GM10248 (cell line): Measurements from ENCODE around the gene ANKH.
A peak's percentile ranks its signal among the peaks of the same experiment; 100 is the strongest.

Source experiments
- CTCF ChIA-PET: fragments of 300-600 bp; sonication (Branson Sonifier 250); formaldehyde crosslinking; extraction: SDS; loops from one replicate; lab custom pipeline; 2021; ENCODE audit warnings: antibody characterized with exemption; lab: Yijun Ruan, JAX
- POLR2A ChIA-PET: fragments of 350-650 bp; sonication (Branson Sonifier 250); formaldehyde crosslinking; extraction: SDS; loops from one replicate; lab custom pipeline; 2020; ENCODE audit warnings: antibody characterized with exemption; lab: Yijun Ruan, JAX
- DNase-seq: peaks from one replicate; pipeline ENCODE4 v3.0.0; 2012; ENCODE audit errors: extremely low spot score
- TF ChIP-seq, protein P1 (sequence below): IDR thresholded peaks from 2 replicates; pipeline ENCODE4 v1.5.1; 2012; ENCODE audit warnings: mild to moderate bottlenecking, low read depth; ENCODE audit errors: extremely low read depth, missing control alignments, control extremely low read depth

Gene ANKH

DNA sequence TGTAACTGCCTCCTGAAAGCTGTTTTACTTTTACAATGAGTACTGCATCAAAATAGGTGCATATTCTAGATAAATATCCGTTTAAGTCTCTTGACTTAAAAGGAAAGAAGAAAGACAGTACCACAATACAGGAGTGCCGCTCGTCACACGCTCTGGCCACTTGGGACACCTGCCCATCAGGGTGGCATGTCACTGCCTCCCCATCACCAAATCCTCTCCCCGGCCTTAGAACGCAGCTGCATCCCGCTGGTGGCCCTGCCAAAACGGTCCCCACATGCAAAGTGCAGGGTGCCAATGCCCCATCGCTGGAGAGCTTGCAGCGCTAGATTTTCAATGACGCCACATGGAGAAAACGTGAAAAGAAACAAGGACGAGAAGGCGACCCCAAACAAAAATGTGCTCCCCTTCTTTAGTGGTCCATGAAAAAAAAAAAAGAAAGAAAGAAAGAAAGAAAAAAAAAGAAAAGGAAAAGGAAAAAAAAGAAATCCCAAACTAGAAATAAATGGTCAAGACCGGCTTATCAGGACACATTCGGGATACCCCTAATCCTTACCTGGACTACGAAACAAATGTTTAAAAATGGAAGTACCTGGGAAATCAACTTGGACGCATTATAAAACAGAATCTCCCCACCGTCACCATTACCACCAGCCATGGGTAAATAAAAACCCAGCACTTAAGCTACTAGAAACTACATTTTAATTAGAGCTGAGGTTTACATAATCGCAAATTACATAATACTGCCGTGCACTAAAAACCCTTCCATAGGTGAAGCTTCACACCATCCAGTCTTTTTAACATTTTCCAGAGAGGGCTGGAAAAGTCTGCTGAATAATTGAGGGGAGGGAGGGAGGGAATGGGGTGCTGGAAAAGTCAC is 1.0 kb downstream of the ANKH start:
- DNase-seq = peak; percentile 30
- TF ChIP-seq, protein P1, sequence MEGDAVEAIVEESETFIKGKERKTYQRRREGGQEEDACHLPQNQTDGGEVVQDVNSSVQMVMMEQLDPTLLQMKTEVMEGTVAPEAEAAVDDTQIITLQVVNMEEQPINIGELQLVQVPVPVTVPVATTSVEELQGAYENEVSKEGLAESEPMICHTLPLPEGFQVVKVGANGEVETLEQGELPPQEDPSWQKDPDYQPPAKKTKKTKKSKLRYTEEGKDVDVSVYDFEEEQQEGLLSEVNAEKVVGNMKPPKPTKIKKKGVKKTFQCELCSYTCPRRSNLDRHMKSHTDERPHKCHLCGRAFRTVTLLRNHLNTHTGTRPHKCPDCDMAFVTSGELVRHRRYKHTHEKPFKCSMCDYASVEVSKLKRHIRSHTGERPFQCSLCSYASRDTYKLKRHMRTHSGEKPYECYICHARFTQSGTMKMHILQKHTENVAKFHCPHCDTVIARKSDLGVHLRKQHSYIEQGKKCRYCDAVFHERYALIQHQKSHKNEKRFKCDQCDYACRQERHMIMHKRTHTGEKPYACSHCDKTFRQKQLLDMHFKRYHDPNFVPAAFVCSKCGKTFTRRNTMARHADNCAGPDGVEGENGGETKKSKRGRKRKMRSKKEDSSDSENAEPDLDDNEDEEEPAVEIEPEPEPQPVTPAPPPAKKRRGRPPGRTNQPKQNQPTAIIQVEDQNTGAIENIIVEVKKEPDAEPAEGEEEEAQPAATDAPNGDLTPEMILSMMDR = no peak
- POLR2A ChIA-PET = interaction anchor here (0.6 to 0.7 kb wide), 2 partner anchors 103 to 724 kb away, joined by 3 read pairs; no protein-coding TSS in a partner anchor
- CTCF ChIA-PET = interaction anchor here (0.8 to 1.4 kb wide), 9 partner anchors 10 to 185 kb away, joined by 3 to 6 read pairs (median 3); no protein-coding TSS in a partner anchor

DNA sequence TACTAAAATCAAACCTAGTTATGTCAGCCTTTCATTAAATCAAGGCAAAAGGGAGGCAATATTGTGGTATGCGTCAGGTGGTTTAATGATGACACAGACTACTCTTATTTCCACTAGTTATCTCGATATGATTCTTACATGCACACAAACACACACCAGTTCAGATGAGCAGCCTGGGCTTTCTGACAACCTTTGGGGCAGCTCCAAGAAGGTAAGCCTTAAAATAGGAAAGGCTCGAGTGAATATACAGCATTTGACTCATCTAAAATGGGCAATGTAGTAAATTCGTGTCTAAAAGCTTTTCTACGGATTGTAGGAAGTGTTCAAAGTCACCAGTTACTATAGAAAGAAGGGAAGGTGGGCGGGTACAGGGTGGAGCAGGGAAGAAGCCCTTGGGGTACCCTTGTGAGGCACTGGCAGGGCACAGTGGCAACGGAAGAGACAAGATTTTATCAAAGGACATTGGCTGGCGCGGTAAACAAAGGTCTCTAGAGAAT is 1.9 kb downstream of the ANKH start:
- CTCF ChIA-PET = interaction anchor here (1.0 to 1.4 kb wide), 3 partner anchors 9 to 60 kb away, joined by 3 to 5 read pairs (median 3); no protein-coding TSS in a partner anchor
- no peak for DNase-seq
- TF ChIP-seq, protein P1 = no peak
- POLR2A ChIA-PET = interaction anchor here (0.6 kb wide), 1 partner anchor 102 kb away, joined by 3 read pairs; no protein-coding TSS in a partner anchor

DNA sequence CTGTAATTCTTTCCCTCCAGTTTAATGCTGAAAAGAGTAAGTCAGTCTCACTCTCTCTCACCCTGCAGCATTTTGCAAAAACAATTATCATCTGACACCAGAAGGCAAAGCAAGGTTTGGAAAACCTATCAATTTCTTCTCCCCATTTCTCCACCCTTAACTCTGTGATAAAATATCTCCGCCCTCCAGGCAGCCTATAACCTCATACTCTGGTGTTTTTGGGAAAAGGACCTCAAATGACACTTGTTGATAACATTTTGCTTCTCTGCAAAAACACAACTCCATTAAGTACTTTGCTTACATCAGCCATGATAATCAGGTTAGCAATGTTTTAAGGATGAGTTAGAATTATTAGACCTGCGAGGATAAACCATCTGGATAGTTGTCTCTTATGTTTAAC is 2.3 kb downstream of the ANKH start:
- TF ChIP-seq, protein P1 = no peak
- CTCF ChIA-PET = interaction anchor here (2.1 kb wide), 1 partner anchor 142 kb away, joined by 8 read pairs; no protein-coding TSS in a partner anchor
- POLR2A ChIA-PET = no interaction called here
- no peak for DNase-seq

DNA sequence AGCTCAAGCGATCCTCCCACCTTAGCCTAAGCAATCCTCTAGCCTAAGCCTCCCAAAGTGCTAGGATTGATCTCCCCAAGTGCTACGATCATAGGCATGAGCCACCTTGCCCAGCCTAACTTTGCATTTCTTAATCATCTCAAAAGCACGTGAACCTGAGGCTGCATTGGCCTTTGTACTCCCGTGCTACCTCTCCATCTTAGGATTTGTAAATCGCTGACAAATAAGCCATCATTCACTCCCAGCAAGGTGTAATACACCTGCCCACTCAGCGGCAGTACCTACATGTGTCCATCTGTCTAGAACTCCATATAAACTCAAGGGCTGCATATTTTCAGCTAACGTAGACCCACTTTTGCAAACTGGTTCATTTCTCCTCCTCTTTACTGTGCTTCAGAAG is 2.8 kb downstream of the ANKH start:
- ChIA-PET POLR2A (no interaction called here), CTCF (interaction anchor here (0.9 to 2.1 kb wide), 2 partner anchors 12 to 141 kb away, joined by 4 to 8 read pairs; no protein-coding TSS in a partner anchor)
- TF ChIP-seq, protein P1 = no peak
- DNase-seq = no peak

DNA sequence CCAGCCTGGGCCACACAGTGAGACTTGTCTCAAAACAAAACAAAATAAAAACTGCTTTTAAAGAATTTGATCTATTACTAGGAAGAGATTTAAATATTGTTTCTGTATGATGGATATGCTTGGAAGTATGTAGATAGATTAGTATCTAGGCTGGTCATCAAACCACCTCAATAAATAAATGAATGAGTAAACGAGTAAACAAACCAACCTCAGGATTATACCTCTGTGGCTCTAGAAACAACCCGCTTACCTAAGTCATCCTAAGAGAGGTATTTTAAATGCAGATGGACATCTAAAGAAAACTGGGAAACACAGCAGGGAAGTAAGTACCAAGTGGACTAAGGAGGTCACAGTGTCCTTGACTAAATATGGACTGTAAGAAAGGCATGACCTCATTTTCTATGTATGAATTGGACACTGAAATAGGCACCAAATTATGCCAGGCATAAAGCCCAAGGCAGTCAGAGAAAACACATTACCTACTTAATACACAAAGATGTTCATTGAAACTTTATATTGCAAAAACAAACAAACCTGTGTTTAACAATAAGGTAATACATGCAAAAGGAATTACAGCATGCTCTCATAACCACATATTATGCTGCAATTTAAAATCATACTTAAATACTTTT is 7.3 kb downstream of the ANKH start:
- no peak for DNase-seq
- TF ChIP-seq, protein P1 = no peak
- CTCF ChIA-PET = interaction anchor here (1.2 kb wide), 2 partner anchors 14 to 16 kb away, joined by 3 to 4 read pairs; no protein-coding TSS in a partner anchor
- POLR2A ChIA-PET = no interaction called here

DNA sequence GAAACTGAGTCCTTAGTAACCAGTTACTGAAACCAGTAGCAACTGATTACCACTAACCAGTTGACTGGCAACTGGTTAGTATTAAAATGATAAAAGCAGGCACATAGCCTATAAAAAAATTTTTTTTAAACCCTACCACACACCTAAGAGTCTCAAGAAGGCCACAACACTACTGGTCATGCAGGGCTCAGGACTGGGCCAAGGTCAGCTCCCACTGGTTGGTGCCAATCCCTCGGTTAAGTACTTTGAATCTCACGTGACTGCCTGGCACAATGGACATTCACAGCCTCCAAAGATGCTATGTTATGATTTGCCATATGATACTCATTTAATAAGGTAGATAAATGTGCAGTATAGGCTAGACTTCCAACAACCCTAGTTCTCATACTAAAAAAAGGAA is 8.5 kb downstream of the ANKH start:
- TF ChIP-seq, protein P1 = no peak
- CTCF ChIA-PET = interaction anchor here (1.2 to 1.6 kb wide), 3 partner anchors 13 to 15 kb away, joined by 3 to 4 read pairs (median 3); no protein-coding TSS in a partner anchor
- DNase-seq = no peak
- POLR2A ChIA-PET = no interaction called here
